Activated CD8-positive, alpha-beta memory T cell treated with anti-CD3 and anti-CD28 coated beads, Interleukin-2, amount 50 U/mL, for 1 hour (primary cell): Measurements from ENCODE around the gene COX14.
"Not testable (repeated sequence)": the region's sequence is repeated elsewhere in the genome, so short reads cannot be mapped to it uniquely, and the experiment has no call there.

Source experiments
- DNase-seq: peaks from one replicate; pipeline ENCODE4 v3.0.0-alpha.2; 2020; ENCODE audit errors: extremely low read depth

COX14 gene

GRCh38 chr12:50111693-50112455 is at the start of gene COX14:
TSS of gene COX14 (plus strand) at chr12:50112236. CDS start at chr12:50120044, 7,808 bp downstream.
- peak; percentile 97 for DNase-seq

- no peak for DNase-seq
Measured at GRCh38 chr12:50062728-50063460, 49.1 kb upstream of the COX14 start.

- DNase-seq: no peak
Measured at GRCh38 chr12:50065726-50066310, 46.2 kb upstream of the COX14 start.

- DNase-seq: no peak
Measured at GRCh38 chr12:50066402-50066801, 45.6 kb upstream of the COX14 start.

- DNase-seq: no peak
Measured at GRCh38 chr12:50069069-50069468, 43.0 kb upstream of the COX14 start.

- DNase-seq: no peak
Measured at GRCh38 chr12:50069539-50069938, 42.5 kb upstream of the COX14 start.

GRCh38 chr12:50070314-50071060 is 41.5 kb upstream of the COX14 start:
- no peak for DNase-seq

GRCh38 chr12:50072198-50072907 is 39.7 kb upstream of the COX14 start:
- no peak for DNase-seq

- no peak for DNase-seq
Measured at GRCh38 chr12:50073206-50073605, 38.8 kb upstream of the COX14 start.

- no peak for DNase-seq
Measured at GRCh38 chr12:50073712-50074111, 38.3 kb upstream of the COX14 start.

- DNase-seq: no peak
Measured at GRCh38 chr12:50074936-50075807, 36.9 kb upstream of the COX14 start.

- DNase-seq: no peak
Measured at GRCh38 chr12:50075808-50076170, 36.2 kb upstream of the COX14 start.

- no peak for DNase-seq
Measured at GRCh38 chr12:50077099-50077498, 34.9 kb upstream of the COX14 start.

- DNase-seq: no peak
Measured at GRCh38 chr12:50078281-50078680, 33.8 kb upstream of the COX14 start.

GRCh38 chr12:50079771-50080170 is 32.3 kb upstream of the COX14 start:
- DNase-seq: no peak

- no peak for DNase-seq
Measured at GRCh38 chr12:50081096-50081808, 30.8 kb upstream of the COX14 start.

- DNase-seq: no peak
Measured at GRCh38 chr12:50082644-50083043, 29.4 kb upstream of the COX14 start.

GRCh38 chr12:50083301-50083700 is 28.7 kb upstream of the COX14 start:
- DNase-seq: no peak

- not testable (repeated sequence) for DNase-seq
Measured at GRCh38 chr12:50084409-50084774, 27.6 kb upstream of the COX14 start.
